Umbilical cord (tissue), 2 donors: ENCODE measurements around the gene JAK2. TPM values are rescaled to one million over a fixed set of nuclear protein-coding genes. Genes with fewer than 3 reads are reported as not detected.
A peak's percentile ranks its signal among the peaks of the same experiment; 100 is the strongest.
"Not testable (repeated sequence)": the region's sequence is repeated elsewhere in the genome, so short reads cannot be mapped to it uniquely, and the experiment has no call there.

Experiments
- DNase-seq: peaks from one replicate; pipeline ENCODE4 v3.0.0-alpha.2; 2015; ENCODE audit warnings: low spot score
- total RNA-seq: library from RNA; depleted of rRNA; stranded (reverse); fragments of >200 nt; gene quantifications from one replicate; pipeline ENCODE4 v1.2.3, GENCODE V29; 2014; ENCODE audit warnings: low replicate concordance; ENCODE audit not compliant: insufficient read depth

JAK2 gene
- 33.7 TPM for total RNA-seq

- DNase-seq, result peak; percentile 96
These were observed at the start of gene JAK2 for GRCh38 chr9:4984621-4985385. Gene JAK2 (plus strand): TSS chr9:4985272. CDS start chr9:5021988, 36,716 bp downstream.

GRCh38 chr9:4936277-4936676 lies 48.8 kb upstream of the JAK2 start:
- DNase-seq, result no peak

- no peak for DNase-seq
These were observed 48.2 kb upstream of the JAK2 start for GRCh38 chr9:4936823-4937222.

- no peak for DNase-seq
These were observed 47.6 kb upstream of the JAK2 start for GRCh38 chr9:4937446-4937845.

- no peak for DNase-seq
These were observed 46.6 kb upstream of the JAK2 start for GRCh38 chr9:4938496-4938895.

- DNase-seq, result peak; percentile 36
These were observed 45.9 kb upstream of the JAK2 start for GRCh38 chr9:4939118-4939561.

- DNase-seq, result not testable (repeated sequence)
These were observed 42.9 kb upstream of the JAK2 start for GRCh38 chr9:4942042-4942691.

- no peak for DNase-seq
These were observed 41.7 kb upstream of the JAK2 start for GRCh38 chr9:4943346-4943745.

GRCh38 chr9:4944431-4945211 lies 40.5 kb upstream of the JAK2 start:
- DNase-seq, result not testable (repeated sequence)

GRCh38 chr9:4946937-4947336 lies 38.1 kb upstream of the JAK2 start:
- DNase-seq, result no peak

GRCh38 chr9:4955836-4956235 lies 29.2 kb upstream of the JAK2 start:
- no peak for DNase-seq

GRCh38 chr9:4959031-4959430 lies 26.0 kb upstream of the JAK2 start:
- DNase-seq, result no peak

- DNase-seq, result no peak
These were observed 23.0 kb upstream of the JAK2 start for GRCh38 chr9:4962085-4962484.

GRCh38 chr9:4964540-4964939 lies 20.5 kb upstream of the JAK2 start:
- DNase-seq, result no peak

- no peak for DNase-seq
These were observed 19.8 kb upstream of the JAK2 start for GRCh38 chr9:4965174-4965821.

- peak; percentile 25 for DNase-seq
These were observed 17.5 kb upstream of the JAK2 start for GRCh38 chr9:4967523-4967922.

GRCh38 chr9:4969130-4969529 lies 15.9 kb upstream of the JAK2 start:
- no peak for DNase-seq

- DNase-seq, result no peak
These were observed 14.0 kb upstream of the JAK2 start for GRCh38 chr9:4970970-4971641.

GRCh38 chr9:4973246-4973645 lies 11.8 kb upstream of the JAK2 start:
- peak; percentile 76 for DNase-seq

GRCh38 chr9:4973902-4974301 lies 11.2 kb upstream of the JAK2 start:
- no peak for DNase-seq

- DNase-seq, result peak; percentile 79
These were observed 5.8 kb upstream of the JAK2 start for GRCh38 chr9:4979239-4979638.
